NCI-H526 (cell line): ENCODE results near the gene COX4I1.
A peak's percentile ranks its signal among the peaks of the same experiment; 100 is the strongest.
"Not testable (repeated sequence)": the region's sequence is repeated elsewhere in the genome, so short reads cannot be mapped to it uniquely, and the experiment has no call there.

ENCODE experiments used
- DNase-seq, 2 experiments: peaks; one replicate each; lab custom pipeline; 2025; lab: John Stamatoyannopoulos, UW

The COX4I1 gene

DNA sequence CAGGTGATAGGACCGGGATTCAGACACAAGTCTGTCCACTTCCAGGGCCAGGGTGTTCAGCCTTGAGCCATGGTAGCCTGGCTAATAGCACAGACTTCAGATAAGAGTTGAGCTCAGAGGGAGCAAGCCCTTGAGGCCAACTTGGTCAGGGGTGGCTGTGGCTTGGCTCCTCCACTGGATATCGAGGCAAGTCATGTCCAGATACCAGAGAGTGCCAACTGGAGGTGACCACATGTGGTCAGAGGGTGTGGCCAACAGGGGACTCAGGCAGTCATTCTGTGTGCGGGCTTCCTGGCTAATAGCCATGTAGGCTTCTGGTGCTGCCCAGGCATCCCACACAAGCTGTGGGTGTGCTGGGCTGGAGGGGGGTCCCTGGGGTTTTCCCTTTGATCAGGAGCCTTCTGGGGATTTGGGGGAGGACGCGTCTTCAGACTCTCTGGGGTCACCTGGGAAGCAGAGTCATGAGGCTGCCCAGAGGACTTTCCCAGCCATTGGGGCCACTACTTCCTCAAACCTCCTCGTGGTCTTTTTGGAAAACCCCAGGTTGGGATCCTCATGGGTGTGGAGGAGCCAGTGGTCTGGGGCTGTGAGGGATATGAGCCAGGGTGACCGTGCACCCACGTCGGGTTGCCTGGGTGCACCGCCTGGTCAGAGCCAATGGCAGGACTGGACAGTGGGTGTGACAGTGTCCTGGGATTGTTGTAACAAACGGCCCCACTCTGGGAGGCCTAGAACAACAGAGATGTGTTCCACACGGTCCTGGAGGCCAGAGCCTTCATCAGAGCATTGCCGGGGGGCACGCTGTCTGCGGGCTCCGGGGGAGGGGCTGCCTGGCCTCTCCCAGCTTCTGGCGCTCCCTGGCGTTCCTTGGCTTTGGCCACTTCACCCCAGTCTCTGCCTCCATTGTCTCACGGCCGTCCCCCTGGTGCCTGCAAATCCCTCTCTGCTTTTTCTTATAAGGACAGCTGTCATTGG lies 25.0 kb downstream of the COX4I1 start:
- no peak for DNase-seq

DNA sequence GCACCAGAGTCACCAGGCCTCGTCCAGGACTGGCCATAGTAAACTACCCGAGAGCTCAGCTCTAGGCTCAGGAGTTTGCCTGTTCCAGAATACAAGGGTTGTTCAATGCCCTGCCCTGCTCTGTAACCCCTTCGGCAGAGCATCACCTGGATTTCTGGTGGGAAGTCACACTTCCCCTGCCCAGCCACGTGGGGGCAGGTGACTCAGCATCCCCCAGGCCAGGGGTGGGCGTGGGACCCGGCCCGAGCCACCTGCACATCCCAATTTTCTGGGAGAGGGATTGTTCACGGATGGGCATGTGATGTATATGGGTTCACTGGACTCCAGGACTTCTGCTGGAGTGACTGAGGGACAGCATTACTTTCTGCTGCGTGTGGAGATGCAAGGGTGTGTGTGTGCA lies 25.8 kb downstream of the COX4I1 start:
- no peak for DNase-seq

- no peak for DNase-seq
These were observed 27.3 kb downstream of the COX4I1 start for GRCh38 chr16:85826686-85827247.

DNA sequence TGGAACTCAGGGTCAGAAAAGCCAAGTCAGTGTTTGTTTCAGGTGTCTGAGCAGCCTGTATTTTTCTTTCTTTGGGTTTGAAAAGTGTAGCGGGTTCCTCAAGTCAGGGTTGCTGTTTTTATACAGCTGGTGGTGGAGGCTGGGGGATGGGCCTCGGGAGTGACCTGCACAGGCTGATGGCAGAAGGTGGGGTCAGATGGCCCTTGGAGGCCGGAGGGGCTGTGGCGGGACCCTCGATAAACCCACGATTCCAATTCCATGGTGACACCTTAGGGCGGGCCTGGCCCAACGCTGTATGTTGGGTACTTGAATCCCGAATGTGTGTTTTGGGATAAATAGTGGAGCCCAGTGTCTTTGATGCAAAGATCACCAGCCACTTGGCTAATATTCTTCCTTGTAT lies 28.7 kb downstream of the COX4I1 start:
- DNase-seq, result no peak

DNA sequence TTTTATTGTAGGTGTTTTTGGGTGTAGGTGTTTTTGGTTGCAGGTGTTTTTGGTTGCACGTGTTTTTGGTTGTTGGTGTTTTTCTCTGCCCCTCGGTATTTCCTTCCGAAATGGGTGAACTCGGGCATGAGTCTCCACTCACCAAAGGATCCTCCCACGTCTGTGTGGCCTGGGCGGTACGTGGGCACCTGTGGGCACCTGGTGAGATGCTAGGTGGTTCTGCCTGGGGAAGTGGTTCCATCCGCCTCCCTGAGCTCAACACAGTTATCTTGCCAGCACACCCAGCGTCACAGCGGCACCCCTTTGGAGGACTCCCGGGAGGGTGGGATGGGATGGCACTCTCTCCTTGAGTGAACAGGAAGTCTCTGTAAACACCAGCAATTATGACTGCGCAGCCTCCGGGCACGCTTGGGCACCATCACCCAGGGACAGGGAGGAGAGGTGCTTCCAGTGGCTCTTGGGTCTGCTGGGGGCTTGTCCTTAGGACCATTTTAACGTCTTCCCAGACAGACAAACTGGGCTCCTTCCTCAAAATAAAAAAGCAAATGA lies 29.8 kb downstream of the COX4I1 start:
- no peak for DNase-seq

DNA sequence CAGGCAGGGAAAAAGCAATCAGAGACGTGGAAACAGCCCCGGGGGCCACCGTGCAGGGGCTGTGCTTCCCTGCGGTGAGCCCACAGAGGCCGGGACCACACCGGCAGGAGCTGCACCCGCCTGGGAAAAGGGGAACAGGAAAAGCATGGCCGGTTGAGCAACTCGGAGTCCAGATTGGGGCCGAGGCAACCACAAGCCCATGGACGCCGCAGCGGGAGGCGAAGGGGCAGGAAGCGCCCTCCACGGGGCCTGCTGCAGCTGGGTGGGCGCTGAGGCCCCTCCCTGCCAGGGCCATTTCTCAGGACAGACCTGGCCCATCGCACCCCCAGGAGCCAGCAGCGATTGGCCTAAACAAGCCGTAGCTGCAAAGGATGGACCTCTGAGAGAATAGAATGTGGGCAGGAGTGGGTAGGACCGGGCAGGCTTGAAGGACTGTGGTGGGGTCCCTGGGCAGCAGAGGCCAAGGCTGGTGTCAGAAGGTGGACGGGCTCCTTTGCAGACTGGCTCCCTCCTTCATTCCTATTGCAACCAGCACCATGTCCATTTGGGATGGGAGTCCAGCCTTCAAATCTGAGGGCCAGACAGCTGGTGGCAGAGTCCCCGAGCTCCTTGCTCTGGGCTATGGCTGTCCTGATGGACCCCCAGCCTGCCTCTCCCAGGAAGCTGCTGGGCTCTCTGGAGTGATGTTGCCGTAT lies 30.4 kb downstream of the COX4I1 start:
- no peak for DNase-seq

DNA sequence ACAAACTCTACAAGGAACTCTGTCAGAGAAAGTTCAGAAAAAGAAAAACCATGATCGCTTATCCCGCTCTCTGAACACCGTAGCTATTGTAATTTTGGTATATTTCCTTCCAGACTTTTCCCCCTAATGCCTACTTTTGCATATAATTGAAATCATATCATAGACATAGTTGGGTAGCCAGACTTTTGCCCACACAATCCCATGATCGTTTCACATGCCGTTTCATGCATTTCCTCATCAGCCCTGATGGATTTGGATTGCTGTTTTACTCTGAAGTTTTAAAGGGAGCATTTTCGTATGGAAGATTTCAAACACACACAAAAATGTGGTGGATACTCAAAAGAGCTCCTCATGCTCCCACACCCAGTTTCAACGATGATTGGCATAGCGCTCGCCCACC lies 31.3 kb downstream of the COX4I1 start:
- DNase-seq, result no peak

DNA sequence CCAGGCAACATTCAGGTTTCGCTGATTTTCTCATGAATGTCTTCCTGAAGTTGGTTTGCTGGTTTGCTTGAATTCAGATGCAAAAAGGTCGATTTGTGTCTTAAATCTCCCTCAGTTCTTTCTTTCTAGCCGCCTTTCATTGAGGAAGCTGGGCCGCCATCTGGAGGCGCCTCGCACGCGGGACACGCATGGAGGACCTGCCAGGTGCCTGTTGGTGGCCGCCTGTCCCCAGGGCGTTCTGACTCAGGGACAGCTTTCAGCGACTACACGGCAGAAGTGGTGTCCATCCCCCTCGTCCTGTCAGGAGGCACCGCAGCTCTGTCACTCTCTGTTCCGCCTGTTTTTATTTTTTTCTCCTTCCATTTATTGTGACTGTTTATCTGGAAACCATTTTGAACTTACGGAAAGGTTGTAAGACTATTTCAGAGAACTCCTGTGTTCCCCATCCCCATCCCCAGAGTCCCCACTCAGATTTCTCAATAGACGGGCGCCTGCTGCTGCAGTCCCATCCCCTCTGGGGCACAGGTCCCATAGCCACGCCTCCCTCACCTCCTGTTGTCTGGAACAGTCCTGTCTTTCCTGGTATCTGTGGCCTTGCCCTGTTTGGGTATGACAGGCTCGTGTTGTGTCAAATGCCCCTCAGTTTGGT lies 33.2 kb downstream of the COX4I1 start:
- no peak for DNase-seq

GRCh38 chr16:85833219-85833920 lies 33.9 kb downstream of the COX4I1 start:
- DNase-seq, result no peak

DNA sequence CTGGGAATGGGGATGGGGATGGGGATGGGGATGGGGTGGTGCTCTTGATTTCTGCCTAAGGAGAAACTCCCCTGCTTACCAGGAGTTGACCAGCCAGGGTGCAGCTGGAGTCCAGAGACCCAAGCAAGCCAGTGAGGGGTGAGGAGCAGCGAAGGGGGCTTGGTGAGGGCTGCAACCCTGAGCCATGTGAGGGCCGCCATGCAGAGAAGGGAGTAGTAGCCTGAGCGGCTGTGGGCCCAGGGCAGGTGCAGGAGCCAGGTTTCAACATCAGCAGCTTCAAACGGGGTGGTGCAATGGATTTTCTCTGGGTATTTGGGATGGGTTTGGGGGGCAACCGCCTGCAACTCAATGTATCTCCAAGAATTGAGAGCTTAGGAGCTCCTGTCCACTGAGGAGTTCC lies 35.2 kb downstream of the COX4I1 start:
- DNase-seq, result no peak

- peak in 1 of 2 experiments; percentile 15 for DNase-seq
These were observed 35.8 kb downstream of the COX4I1 start for GRCh38 chr16:85835227-85835751.

DNA sequence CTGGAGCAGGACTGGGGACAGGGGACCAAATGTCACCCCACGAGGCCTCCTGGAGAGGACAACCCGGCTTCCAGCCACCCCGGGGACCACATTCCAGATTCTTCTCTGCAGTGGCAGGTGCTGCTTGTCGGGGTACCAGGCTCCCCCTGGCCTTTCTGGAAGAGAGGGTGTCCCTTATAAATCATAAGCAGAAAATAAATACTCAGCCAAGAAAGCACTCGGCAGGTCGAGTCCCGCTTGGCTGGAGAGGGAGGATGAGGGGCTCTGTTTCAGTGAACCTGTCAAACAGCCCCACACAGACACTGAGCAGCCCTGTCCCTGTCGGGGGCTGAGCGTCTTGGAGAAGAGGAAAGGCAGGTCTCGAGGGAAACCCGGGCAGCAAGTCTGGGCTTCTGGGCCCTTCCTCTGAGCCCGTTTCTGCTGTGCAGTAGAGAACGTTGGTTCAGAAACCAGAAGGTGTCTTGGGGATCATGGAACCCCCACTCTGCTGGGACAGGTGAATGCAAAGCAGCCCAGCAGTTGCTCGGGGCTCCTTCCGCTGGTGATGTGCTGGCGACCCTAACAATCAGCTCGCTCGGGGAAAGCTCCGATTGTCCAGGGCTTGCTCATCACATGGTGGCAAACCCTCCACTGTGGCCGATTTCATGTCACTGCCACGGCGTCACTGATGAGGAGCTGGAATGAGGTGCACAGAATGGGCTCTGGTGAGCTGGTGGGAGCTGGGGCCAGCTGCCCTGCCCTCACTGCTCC lies 36.6 kb downstream of the COX4I1 start:
- no peak for DNase-seq

GRCh38 chr16:85836706-85837582 lies 37.4 kb downstream of the COX4I1 start:
- DNase-seq, result no peak

GRCh38 chr16:85837654-85838053 lies 38.2 kb downstream of the COX4I1 start:
- not testable (repeated sequence) for DNase-seq

DNA sequence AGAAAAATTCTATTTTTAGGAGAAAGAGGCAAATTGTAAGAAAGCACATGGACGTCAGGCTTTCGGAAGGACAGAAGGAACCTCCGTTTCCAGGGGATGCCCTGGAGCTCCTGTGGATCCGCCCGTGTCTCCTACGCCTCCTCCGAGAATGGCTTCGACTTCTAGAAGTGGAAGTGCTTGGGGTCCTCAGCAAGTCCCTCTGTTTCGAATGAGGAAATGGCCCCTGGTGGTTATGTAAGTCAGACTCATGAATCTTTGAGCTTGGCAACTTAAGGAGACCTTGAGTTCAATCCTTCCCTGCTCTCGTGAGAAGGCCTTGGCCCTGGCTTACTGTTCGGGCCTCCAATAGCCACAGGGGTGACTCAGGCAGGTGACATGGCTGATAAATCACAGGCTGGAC lies 38.9 kb downstream of the COX4I1 start:
- DNase-seq, result no peak

DNA sequence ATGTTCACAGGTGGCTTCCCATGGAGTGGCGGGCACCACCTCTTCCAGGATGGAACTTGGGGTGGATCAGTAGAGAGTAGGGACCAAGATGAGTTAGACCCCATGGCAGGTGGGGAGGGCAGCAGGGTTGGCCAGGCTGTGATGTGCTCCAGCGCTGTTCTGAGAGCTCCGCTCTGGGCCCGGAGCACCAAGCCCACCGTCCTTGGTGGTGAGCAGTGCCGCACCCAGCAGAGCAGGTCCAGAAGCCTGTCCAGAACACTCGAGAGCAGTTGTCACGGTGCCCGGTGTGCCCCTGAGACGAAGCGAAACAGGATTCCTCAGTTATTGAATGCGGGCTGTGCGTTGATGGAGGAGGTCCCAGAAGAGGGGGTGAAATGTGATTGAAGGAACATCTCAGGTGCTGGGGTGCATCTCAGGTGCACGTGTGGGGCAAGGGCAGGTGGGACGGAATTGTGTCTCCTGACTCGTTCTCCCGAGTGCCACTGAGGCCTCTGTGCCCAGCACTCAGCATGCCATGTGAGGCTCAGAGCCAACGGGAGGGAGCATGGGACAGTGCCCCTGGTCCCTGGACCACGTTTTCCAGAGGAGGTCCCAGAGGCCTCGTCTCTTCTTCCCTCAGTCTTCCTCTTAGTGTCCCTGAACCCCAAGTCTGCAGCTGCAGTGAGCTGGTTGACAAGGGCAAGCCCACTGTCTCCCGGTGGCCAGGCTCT lies 39.5 kb downstream of the COX4I1 start:
- DNase-seq, result no peak

DNA sequence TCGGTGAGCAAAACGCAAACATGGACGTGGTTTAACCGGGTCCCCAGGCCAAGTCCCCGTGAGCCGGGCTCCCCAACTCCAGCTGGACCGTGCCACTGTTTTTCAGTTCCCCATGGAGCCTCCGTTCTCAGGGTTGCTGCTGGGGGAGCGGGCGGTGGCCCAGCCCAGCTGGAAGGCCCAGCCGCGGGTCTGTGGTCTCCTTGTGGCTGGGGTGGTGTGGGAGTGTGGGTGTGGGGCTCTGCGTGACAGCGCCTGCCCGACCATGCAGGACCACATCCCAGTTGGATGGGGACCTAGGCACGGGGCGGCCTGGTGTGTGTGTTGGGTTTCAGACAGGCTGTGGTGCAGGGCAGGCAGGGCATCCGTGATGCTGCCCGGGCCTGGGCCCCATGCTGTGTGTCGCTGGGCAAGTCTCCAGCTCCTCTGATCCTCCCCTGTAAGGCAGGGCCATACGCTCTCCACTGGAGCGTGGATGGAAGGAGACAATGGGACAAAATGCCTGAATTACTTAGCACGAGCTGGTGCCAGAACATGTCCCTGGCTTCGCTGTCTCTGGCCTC lies 40.3 kb downstream of the COX4I1 start:
- DNase-seq, result no peak

DNA sequence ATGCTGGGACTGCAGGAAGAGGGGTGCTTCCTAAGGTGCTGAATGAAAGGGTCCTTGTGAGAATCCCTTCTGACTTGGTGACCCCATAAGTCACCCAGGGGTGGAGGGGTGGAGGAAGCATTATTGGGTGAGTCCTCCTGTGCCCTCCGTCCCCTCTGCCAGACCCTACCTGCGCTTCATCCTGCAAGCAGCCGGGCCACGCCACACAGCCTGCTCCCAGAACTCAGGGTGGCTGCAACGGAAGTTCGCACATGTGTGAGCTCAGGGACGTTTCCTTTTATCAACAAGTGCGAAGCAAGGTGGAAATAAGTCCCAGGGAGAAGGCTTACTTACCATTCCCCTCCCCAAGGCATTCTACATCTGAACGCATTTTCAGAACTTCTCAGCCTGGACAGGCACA lies 40.9 kb downstream of the COX4I1 start:
- no peak for DNase-seq
